ENCODE results near the gene NHLRC1.

GRCh38 chr6:18072841-18073240 is 49.6 kb downstream of the NHLRC1 start:
- no peak for TF ChIP-seq CTCF (IDR thresholded peaks at IDR 0.05; ENCODE audit: poor library complexity, severe bottlenecking)
- TF ChIP-seq RAD21 (conservative IDR thresholded peaks at IDR 0.05), result no peak

Data from neural cell (in vitro differentiated cells).